ENCODE data around the gene BARX2. TPM values are rescaled to one million over a fixed set of nuclear protein-coding genes. Genes with fewer than 3 reads are reported as not detected.
A peak's percentile ranks its signal among the peaks of the same experiment; 100 is the strongest.
"Not testable (repeated sequence)": the region's sequence is repeated elsewhere in the genome, so short reads cannot be mapped to it uniquely, and the experiment has no call there.

Gene BARX2
- polyA plus RNA-seq, 1 of the 3 experiments (the other 2 are of a cell fraction) = not detected

DNA sequence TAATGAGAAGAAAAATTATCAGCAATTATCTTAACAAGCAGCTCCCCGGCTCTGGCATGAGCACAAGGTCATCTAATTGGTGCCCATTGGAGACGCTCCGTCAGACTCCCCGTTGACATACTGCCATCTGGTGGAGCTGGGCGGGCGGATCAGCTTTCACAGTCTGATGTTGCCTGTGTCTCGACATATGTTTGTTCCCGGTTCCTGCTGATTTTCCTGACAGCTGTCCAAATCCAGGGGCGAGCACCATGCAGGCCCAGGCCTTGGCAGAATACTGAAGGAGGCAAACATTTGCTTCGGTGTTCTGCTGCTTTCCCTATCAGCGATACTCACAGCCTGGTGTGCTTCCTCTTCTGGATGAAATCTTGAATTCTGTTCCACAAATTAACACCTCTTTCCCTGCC lies 43.8 kb upstream of the BARX2 start (continued):
- TF ChIP-seq, protein P1, sequence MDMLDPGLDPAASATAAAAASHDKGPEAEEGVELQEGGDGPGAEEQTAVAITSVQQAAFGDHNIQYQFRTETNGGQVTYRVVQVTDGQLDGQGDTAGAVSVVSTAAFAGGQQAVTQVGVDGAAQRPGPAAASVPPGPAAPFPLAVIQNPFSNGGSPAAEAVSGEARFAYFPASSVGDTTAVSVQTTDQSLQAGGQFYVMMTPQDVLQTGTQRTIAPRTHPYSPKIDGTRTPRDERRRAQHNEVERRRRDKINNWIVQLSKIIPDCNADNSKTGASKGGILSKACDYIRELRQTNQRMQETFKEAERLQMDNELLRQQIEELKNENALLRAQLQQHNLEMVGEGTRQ (IDR thresholded peaks at IDR 0.05; ENCODE audit: borderline replicate concordance, low read depth, low read length) = no peak
- TF ChIP-seq SMC3 (IDR thresholded peaks at IDR 0.05; ENCODE audit: low read depth, low read length) (peak; percentile 99), RFX5 (IDR thresholded peaks at IDR 0.05; ENCODE audit: low read length) (no peak), NRF1 (IDR thresholded peaks at IDR 0.05; ENCODE audit: low read depth, low read length) (no peak), ELF1 (IDR thresholded peaks at IDR 0.05) (no peak), EZH2phosphoT487 (IDR thresholded peaks at IDR 0.05; ENCODE audit: borderline replicate concordance, low read depth) (no peak), RAD21 (IDR thresholded peaks at IDR 0.05; ENCODE audit: low read length) (peak; percentile 94), RCOR1 (IDR thresholded peaks at IDR 0.05; ENCODE audit: low read length) (peak; percentile 14; the same call in 1 of the 2 replicates)
- TF ChIP-seq, protein P2, sequence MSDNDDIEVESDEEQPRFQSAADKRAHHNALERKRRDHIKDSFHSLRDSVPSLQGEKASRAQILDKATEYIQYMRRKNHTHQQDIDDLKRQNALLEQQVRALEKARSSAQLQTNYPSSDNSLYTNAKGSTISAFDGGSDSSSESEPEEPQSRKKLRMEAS (IDR thresholded peaks at IDR 0.05; ENCODE audit: low read depth) = 0 out of 2 replicates have a peak, but pooled peaks have one; percentile 20
- TF ChIP-seq, protein P3, sequence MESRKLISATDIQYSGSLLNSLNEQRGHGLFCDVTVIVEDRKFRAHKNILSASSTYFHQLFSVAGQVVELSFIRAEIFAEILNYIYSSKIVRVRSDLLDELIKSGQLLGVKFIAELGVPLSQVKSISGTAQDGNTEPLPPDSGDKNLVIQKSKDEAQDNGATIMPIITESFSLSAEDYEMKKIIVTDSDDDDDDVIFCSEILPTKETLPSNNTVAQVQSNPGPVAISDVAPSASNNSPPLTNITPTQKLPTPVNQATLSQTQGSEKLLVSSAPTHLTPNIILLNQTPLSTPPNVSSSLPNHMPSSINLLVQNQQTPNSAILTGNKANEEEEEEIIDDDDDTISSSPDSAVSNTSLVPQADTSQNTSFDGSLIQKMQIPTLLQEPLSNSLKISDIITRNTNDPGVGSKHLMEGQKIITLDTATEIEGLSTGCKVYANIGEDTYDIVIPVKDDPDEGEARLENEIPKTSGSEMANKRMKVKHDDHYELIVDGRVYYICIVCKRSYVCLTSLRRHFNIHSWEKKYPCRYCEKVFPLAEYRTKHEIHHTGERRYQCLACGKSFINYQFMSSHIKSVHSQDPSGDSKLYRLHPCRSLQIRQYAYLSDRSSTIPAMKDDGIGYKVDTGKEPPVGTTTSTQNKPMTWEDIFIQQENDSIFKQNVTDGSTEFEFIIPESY (IDR thresholded peaks at IDR 0.05; ENCODE audit: borderline replicate concordance, low read depth) = no peak

DNA sequence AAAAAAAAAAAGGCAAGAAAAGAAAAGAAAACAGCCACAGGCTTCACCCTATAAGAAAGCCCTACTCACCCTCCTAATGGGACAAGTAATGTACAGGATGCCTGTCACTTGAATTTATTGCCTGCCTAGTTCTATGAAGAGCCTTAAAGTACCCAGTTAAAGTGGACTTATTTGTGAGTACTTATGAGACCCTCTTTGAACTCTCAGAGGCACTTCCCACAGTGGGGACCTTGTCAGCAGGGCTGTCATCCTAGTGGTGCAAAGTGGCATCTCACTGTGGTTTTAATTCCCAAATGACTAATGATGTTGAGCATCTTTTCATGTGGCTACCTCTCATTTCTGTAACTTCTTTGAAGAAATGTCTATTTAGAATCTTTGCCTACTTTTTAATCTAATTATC lies 41.8 kb upstream of the BARX2 start:
- no peak overlapping the region for H3K27ac ChIP-seq (ENCODE audit: low read depth in 2 of 2, low read length in 1 of 2)
- H3K4me2 ChIP-seq = no peak overlapping the region
- no peaks in the 10 kb centered on the region for H3F3A ChIP-seq (replicated peaks; ENCODE audit: insufficient read depth)
- ChIA-PET POLR2A (no interaction called here), CTCF (interaction anchor here (1.0 to 3.1 kb wide), 3 partner anchors 30 to 448 kb away, joined by 3 to 24 read pairs (median 6); no protein-coding TSS in a partner anchor)
- DNase-seq = no peak
- H2AFZ ChIP-seq (ENCODE audit: low read depth) = no peak overlapping the region
- H3K27me3 ChIP-seq (ENCODE audit: insufficient read depth) = no peaks in the 10 kb centered on the region
- no peaks in the 10 kb centered on the region for H3K79me2 ChIP-seq (ENCODE audit: insufficient read depth)
- H3K36me3 ChIP-seq (replicated peaks in 1 of 2; ENCODE audit: control insufficient read depth in 1 of 2, insufficient read depth in 2 of 2, low read length in 1 of 2) = no peaks in the 10 kb centered on the region
- H3K4me1 ChIP-seq (ENCODE audit: control insufficient read depth in 1 of 2, insufficient read depth in 2 of 2, low read depth in 1 of 2, low read length in 1 of 2) = no peaks in the 10 kb centered on the region; a peak in 1 of 4 replicates
- H3K4me3 ChIP-seq (ENCODE audit: low read depth in 2 of 2, low read length in 1 of 2) = no peak overlapping the region
- H4K20me1 ChIP-seq (ENCODE audit: insufficient read depth) = no peaks in the 10 kb centered on the region
- TF ChIP-seq POLR2AphosphoS5 (IDR thresholded peaks at IDR 0.05; ENCODE audit: low read depth, low read length) = no peak
- TF ChIP-seq RAD21 (IDR thresholded peaks at IDR 0.05; ENCODE audit: low read length) = no peak
- TF ChIP-seq TCF12 (IDR thresholded peaks at IDR 0.05) = no peak
- H3K9me3 ChIP-seq = no peaks in the 10 kb centered on the region
- no peaks in the 10 kb centered on the region for H3K9me2 ChIP-seq
- H3K9ac ChIP-seq = no peak overlapping the region

DNA sequence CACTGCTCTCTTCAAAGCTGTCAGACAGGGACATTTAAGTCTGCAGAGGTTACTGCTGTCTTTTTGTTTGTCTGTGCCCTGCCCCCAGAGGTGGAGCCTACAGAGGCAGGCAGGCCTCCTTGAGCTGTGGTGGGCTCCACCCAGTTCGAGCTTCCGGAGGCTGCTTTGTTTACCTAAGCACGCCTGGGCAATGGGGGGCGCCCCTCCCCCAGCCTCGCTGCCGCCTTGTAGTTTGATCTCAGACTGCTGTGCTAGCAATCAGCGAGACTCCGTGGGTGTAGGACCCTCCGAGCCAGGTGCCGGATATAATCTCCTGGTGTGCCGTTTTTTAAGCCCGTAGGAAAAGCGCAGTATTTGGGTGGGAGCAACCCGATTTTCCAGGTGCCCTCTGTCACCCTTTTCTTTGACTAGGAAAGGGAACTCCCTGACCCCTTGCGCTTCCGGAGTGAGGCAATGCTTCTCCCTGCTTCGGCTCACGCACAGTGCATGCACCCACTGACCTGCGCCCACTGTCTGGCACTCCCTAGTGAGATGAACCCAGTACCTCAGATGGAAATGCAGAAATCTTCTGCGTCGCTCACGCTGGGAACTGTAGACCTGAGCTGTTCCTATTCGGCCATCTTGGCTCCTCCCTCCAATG lies 31.2 kb upstream of the BARX2 start:
- DNase-seq; H3K9ac ChIP-seq; H3K9me3 ChIP-seq; H3K9me2 ChIP-seq; POLR2A ChIA-PET; H3F3A ChIP-seq (replicated peaks; ENCODE audit: insufficient read depth); H3K27me3 ChIP-seq (ENCODE audit: insufficient read depth); CTCF ChIA-PET; H2AFZ ChIP-seq (ENCODE audit: low read depth); H3K4me1 ChIP-seq (ENCODE audit: control insufficient read depth in 1 of 2, insufficient read depth in 2 of 2, low read depth in 1 of 2, low read length in 1 of 2); H3K4me2 ChIP-seq; H3K79me2 ChIP-seq (ENCODE audit: insufficient read depth); H3K27ac ChIP-seq (ENCODE audit: low read depth in 2 of 2, low read length in 1 of 2); H3K4me3 ChIP-seq (ENCODE audit: low read depth in 2 of 2, low read length in 1 of 2); H3K36me3 ChIP-seq (replicated peaks in 1 of 2; ENCODE audit: control insufficient read depth in 1 of 2, insufficient read depth in 2 of 2, low read length in 1 of 2); H4K20me1 ChIP-seq (ENCODE audit: insufficient read depth): not testable (repeated sequence)
- 82% methylated on average over 9 of the region's 23 CpGs for WGBS (ENCODE audit: low lambda C conversion rate)
